ENCODE results near the gene PIPOX. TPM values are rescaled to one million over a fixed set of nuclear protein-coding genes. Genes with fewer than 3 reads are reported as not detected.

The PIPOX gene
- total RNA-seq, 4 donors from 2014 or later, result 1.2 to 15.3 (median 1.6) TPM; not detected in 1

- Histone ChIP-seq H3K36me3 (no peaks in the 10 kb centered on the region), H3K9me3 (no peaks in the 10 kb centered on the region), H3K4me3 (no peak overlapping the region), H3K27me3 (peaks cover 51% of the 10 kb centered on the region), H3K4me1 (peaks cover 0 to 3% (median under 1%) of the 10 kb centered on the region in 4 donors), H3K27ac (no peak overlapping the region)
- 75 to 76% methylated on average over 5 of the region's 5 CpGs for WGBS, 2 donors (ENCODE audit: low coverage in 1 of 2)
- in situ Hi-C loops (cut with MboI; ENCODE audit: low pct_ligation_motif_present in 1 of 4, low pct_unique_long_range_greater_than_20kb in 1 of 4, low sequenced_read_pairs in 3 of 4), result loop anchor here in 1 of 4 donors (25.0 kb wide), 1 partner anchor 223 kb away; the partner anchor contains the start of gene CRYBA1
- intact Hi-C loops (cut with DNase I; ENCODE audit: low total_unique reads), result no loop called here
- no peak for TF ChIP-seq POLR2AphosphoS5 (IDR thresholded peaks at IDR 0.05)
- TF ChIP-seq EP300 (IDR thresholded peaks at IDR 0.05; ENCODE audit: low read depth), result no peak
- no peak for TF ChIP-seq CTCF (IDR thresholded peaks at IDR 0.05)
- no peak for TF ChIP-seq POLR2A (IDR thresholded peaks at IDR 0.05)
- no peak for DNase-seq
Measured at GRCh38 chr17:29014716-29015115, 28.2 kb upstream of the PIPOX start.

GRCh38 chr17:29016345-29017210 is 26.4 kb upstream of the PIPOX start:
- H3K4me3 ChIP-seq, result no peak overlapping the region
- no peaks in the 10 kb centered on the region for H3K36me3 ChIP-seq
- H3K4me1 ChIP-seq, result peaks cover 0 to 10% (median 4%) of the 10 kb centered on the region in 4 donors
- H3K9me3 ChIP-seq, result no peaks in the 10 kb centered on the region
- in situ Hi-C loops (cut with MboI; ENCODE audit: low pct_ligation_motif_present in 1 of 4, low pct_unique_long_range_greater_than_20kb in 1 of 4, low sequenced_read_pairs in 3 of 4), result loop anchor here in 1 of 4 donors (25.0 kb wide), 1 partner anchor 221 kb away; the partner anchor contains the start of gene CRYBA1
- DNase-seq, result no peak
- H3K27ac ChIP-seq, result no peak overlapping the region
- TF ChIP-seq POLR2AphosphoS5 (IDR thresholded peaks at IDR 0.05) (no peak), POLR2A (IDR thresholded peaks at IDR 0.05) (no peak), CTCF (IDR thresholded peaks at IDR 0.05) (no peak), EP300 (IDR thresholded peaks at IDR 0.05; ENCODE audit: low read depth) (no peak)
- H3K27me3 ChIP-seq, result peaks cover 57% of the 10 kb centered on the region
- intact Hi-C loops (cut with DNase I; ENCODE audit: low total_unique reads), result no loop called here
- WGBS, 2 donors (ENCODE audit: low coverage in 1 of 2), result 53 to 100% methylated on average over 1 to 13 of the region's 13 CpGs

- Histone ChIP-seq H3K9me3 (no peaks in the 10 kb centered on the region), H3K27ac (no peak overlapping the region), H3K27me3 (peaks cover 63% of the 10 kb centered on the region), H3K36me3 (no peaks in the 10 kb centered on the region), H3K4me3 (no peak overlapping the region), H3K4me1 (peaks cover 0 to 10% (median 4%) of the 10 kb centered on the region in 4 donors)
- no peak for DNase-seq
- intact Hi-C loops (cut with DNase I; ENCODE audit: low total_unique reads), result no loop called here
- 45 to 58% methylated on average over 2 to 6 of the region's 6 CpGs for WGBS, 2 donors (ENCODE audit: low coverage in 1 of 2)
- in situ Hi-C loops (cut with MboI; ENCODE audit: low pct_ligation_motif_present in 1 of 4, low pct_unique_long_range_greater_than_20kb in 1 of 4, low sequenced_read_pairs in 3 of 4), result loop anchor here in 1 of 4 donors (25.0 kb wide), 1 partner anchor 218 kb away; the partner anchor contains the start of gene CRYBA1
- no peak for TF ChIP-seq EP300 (IDR thresholded peaks at IDR 0.05; ENCODE audit: low read depth)
Measured at GRCh38 chr17:29018788-29019474, 24.0 kb upstream of the PIPOX start.

GRCh38 chr17:29019475-29020181 is 23.3 kb upstream of the PIPOX start:
- no peak overlapping the region for H3K27ac ChIP-seq
- TF ChIP-seq POLR2A (IDR thresholded peaks at IDR 0.05) (no peak), POLR2AphosphoS5 (IDR thresholded peaks at IDR 0.05) (no peak), EP300 (IDR thresholded peaks at IDR 0.05; ENCODE audit: low read depth) (no peak), CTCF (IDR thresholded peaks at IDR 0.05) (no peak)
- in situ Hi-C loops (cut with MboI; ENCODE audit: low pct_ligation_motif_present in 1 of 4, low pct_unique_long_range_greater_than_20kb in 1 of 4, low sequenced_read_pairs in 3 of 4), result loop anchor here in 1 of 4 donors (25.0 kb wide), 1 partner anchor 218 kb away; the partner anchor contains the start of gene CRYBA1
- intact Hi-C loops (cut with DNase I; ENCODE audit: low total_unique reads), result no loop called here
- DNase-seq, result peak; percentile 13
- H3K4me1 ChIP-seq, result peaks cover 0 to 10% (median 4%) of the 10 kb centered on the region in 4 donors
- no peak overlapping the region for H3K4me3 ChIP-seq
- 2 to 10% methylated on average over 8 to 30 of the region's 39 CpGs for WGBS, 2 donors (ENCODE audit: low coverage in 1 of 2)
- peaks cover 66% of the 10 kb centered on the region for H3K27me3 ChIP-seq
- no peaks in the 10 kb centered on the region for H3K9me3 ChIP-seq
- H3K36me3 ChIP-seq, result no peaks in the 10 kb centered on the region
